Prostate gland (tissue), 2 donors: ENCODE data around the gene IQCC.

Experiments used
- CTCF ChIP-seq, 4 experiments: fragments of 200-600 bp in 2 of 4; fragments of 450-650 bp in 2 of 4; sonication (generic) in 2 of 4; IDR thresholded peaks; 1 replicate in 3 of 4; 2 replicates in 1 of 4; pipeline ENCODE4 v1.5.1; 2016 to 2019; ENCODE audit warnings: antibody characterized with exemption in 4 of 4, mild to moderate bottlenecking in 2 of 4, moderate library complexity in 2 of 4
- POLR2A ChIP-seq: fragments of 450-650 bp; IDR thresholded peaks from one replicate; pipeline ENCODE4 v1.6.1; 2016; ENCODE audit warnings: antibody characterized with exemption, mild to moderate bottlenecking
- POLR2AphosphoS5 ChIP-seq: sonication (generic); formaldehyde crosslinking; IDR thresholded peaks from one replicate; pipeline ENCODE4 v1.6.1; 2017; ENCODE audit warnings: antibody characterized with exemption

GRCh38 chr1:32179193-32179442 is 26.4 kb upstream of the IQCC start:
- TF ChIP-seq CTCF (IDR thresholded peaks at IDR 0.05) (no peak), POLR2A (no peak), POLR2AphosphoS5 (no peak)
